Urothelium cell line (cell line): ENCODE data around the gene TOPAZ1.

Source experiments
- DNase-seq: peaks from one replicate; pipeline ENCODE4 v3.0.0; 2011; ENCODE audit warnings: low spot score, mixed read lengths
- FAIRE-seq: peaks from 2 replicates; lab custom pipeline; 2011; peaks lifted over from hg19 to GRCh38; lab: Jason Lieb, UNC

Gene TOPAZ1

GRCh38 chr3:44241706-44242105 is at the start of gene TOPAZ1:
Gene TOPAZ1, plus strand, starts transcription at chr3:44241886. Its CDS starts 168 bp downstream, at chr3:44242054.
- DNase-seq (no peak), FAIRE-seq (no peak)

- DNase-seq (peak; percentile 70), FAIRE-seq (peak; percentile 5)
These were observed 43.1 kb upstream of the TOPAZ1 start for GRCh38 chr3:44198284-44199269.

GRCh38 chr3:44206261-44206660 is 35.4 kb upstream of the TOPAZ1 start:
- DNase-seq (no peak), FAIRE-seq (no peak)

- no peak for FAIRE-seq
These were observed 34.6 kb upstream of the TOPAZ1 start for GRCh38 chr3:44206862-44207652.

GRCh38 chr3:44208086-44208485 is 33.6 kb upstream of the TOPAZ1 start:
- DNase-seq: peak; percentile 14
- no peak for FAIRE-seq

More at GRCh38 chr3:44206862-44207652, 34.6 kb upstream of the TOPAZ1 start:
- DNase-seq: no peak

- no peak for DNase-seq
- FAIRE-seq: no peak
These were observed 33.1 kb upstream of the TOPAZ1 start for GRCh38 chr3:44208568-44208967.

GRCh38 chr3:44210967-44211366 is 30.7 kb upstream of the TOPAZ1 start:
- DNase-seq: no peak
- no peak for FAIRE-seq

GRCh38 chr3:44222337-44222736 is 19.3 kb upstream of the TOPAZ1 start:
- FAIRE-seq: no peak
- no peak for DNase-seq

GRCh38 chr3:44223299-44223698 is 18.4 kb upstream of the TOPAZ1 start:
- FAIRE-seq: no peak

GRCh38 chr3:44224131-44224530 is 17.6 kb upstream of the TOPAZ1 start:
- DNase-seq (no peak), FAIRE-seq (no peak)

More at GRCh38 chr3:44223299-44223698, 18.4 kb upstream of the TOPAZ1 start:
- DNase-seq: no peak

- no peak for FAIRE-seq
- DNase-seq: no peak
These were observed 15.1 kb upstream of the TOPAZ1 start for GRCh38 chr3:44226573-44226972.

GRCh38 chr3:44227632-44228031 is 14.1 kb upstream of the TOPAZ1 start:
- FAIRE-seq (no peak), DNase-seq (no peak)

- no peak for FAIRE-seq
- DNase-seq: no peak
These were observed 12.8 kb upstream of the TOPAZ1 start for GRCh38 chr3:44228900-44229299.

- FAIRE-seq: no peak
These were observed 9.3 kb upstream of the TOPAZ1 start for GRCh38 chr3:44232407-44232806.

GRCh38 chr3:44234648-44235268 is 6.9 kb upstream of the TOPAZ1 start:
- no peak for FAIRE-seq
- no peak for DNase-seq

More at GRCh38 chr3:44232407-44232806, 9.3 kb upstream of the TOPAZ1 start:
- DNase-seq: no peak

- no peak for FAIRE-seq
- DNase-seq: peak; percentile 78
These were observed 5.8 kb upstream of the TOPAZ1 start for GRCh38 chr3:44235604-44236484.

GRCh38 chr3:44236485-44236908 is 5.2 kb upstream of the TOPAZ1 start:
- no peak for DNase-seq
- FAIRE-seq: no peak

GRCh38 chr3:44237161-44237560 is 4.5 kb upstream of the TOPAZ1 start:
- DNase-seq (no peak), FAIRE-seq (no peak)

- DNase-seq: no peak
- no peak for FAIRE-seq
These were observed 4.0 kb upstream of the TOPAZ1 start for GRCh38 chr3:44237665-44238064.

- FAIRE-seq: no peak
- DNase-seq: no peak
These were observed 2.8 kb upstream of the TOPAZ1 start for GRCh38 chr3:44238889-44239288.
